B cell (primary cell): ENCODE results near the gene KRTAP20-4. TPM values are rescaled to one million over a fixed set of nuclear protein-coding genes. Genes with fewer than 3 reads are reported as not detected.

Experiments used
- ATAC-seq: fragments of 200-7000 bp; cut with Tn5 transposase; one replicate; pipeline ENCODE4 v1.10.0; 2021; ENCODE audit warnings: low read depth, mild to moderate bottlenecking, moderate number of reproducible peaks, moderate library complexity
- CTCF ChIA-PET: fragments of 350-600 bp; sonication (Branson Sonifier 250); formaldehyde crosslinking; loops from one replicate; lab custom pipeline; 2021; ENCODE audit warnings: antibody characterized with exemption, inconsistent platforms; lab: Charles Lee
- POLR2A ChIA-PET: fragments of 350-600 bp; sonication (Branson Sonifier 250); formaldehyde crosslinking; loops from one replicate; lab custom pipeline; 2021; ENCODE audit warnings: antibody characterized with exemption; lab: Charles Lee
- DNase-seq: peaks from one replicate; pipeline ENCODE4 v3.0.0; 2013
- H2AFZ ChIP-seq: 2 replicates; pipeline ENCODE4 v1.6.1; 2012; ENCODE audit warnings: mild to moderate bottlenecking, low read depth, low read length; ENCODE audit not compliant: insufficient read depth, poor library complexity, severe bottlenecking
- H3K27ac ChIP-seq, 2 donors: 1 replicate in 1 of 2; 2 replicates in 1 of 2; pipeline ENCODE4 v1.5.1; 2012 to 2013; ENCODE audit warnings: low read length in 2 of 2, mild to moderate bottlenecking in 2 of 2, moderate library complexity in 1 of 2
- H3K27me3 ChIP-seq, 4 experiments: fragments of 200-600 bp in 1 of 4; sonication (generic) in 1 of 4; replicated peaks in 1 of 4; 1 replicate in 2 of 4; 2 replicates in 2 of 4; pipeline versions ENCODE4 v1.6.1 to v1.7.0; 2013 to 2016; ENCODE audit warnings: low read length in 3 of 4, mild to moderate bottlenecking in 2 of 4, mixed read lengths in 1 of 4, moderate library complexity in 1 of 4; ENCODE audit not compliant: insufficient read depth in 4 of 4, control insufficient read depth in 3 of 4; ENCODE audit errors: control extremely low read depth in 1 of 4
- H3K36me3 ChIP-seq, 2 experiments: replicated peaks in 1 of 2; 1 replicate in 1 of 2; 2 replicates in 1 of 2; pipeline versions ENCODE4 v1.6.1 to v1.7.1; 2013; ENCODE audit warnings: low read length in 1 of 2; ENCODE audit not compliant: insufficient read depth in 2 of 2, control insufficient read depth in 1 of 2; ENCODE audit errors: control extremely low read depth in 1 of 2, extremely low read depth in 1 of 2
- H3K4me1 ChIP-seq, 2 donors: fragments of 200-600 bp in 1 of 2; sonication (generic) in 1 of 2; 1 replicate in 1 of 2; 2 replicates in 1 of 2; pipeline versions ENCODE4 v1.5.1 to v1.6.1; 2013 to 2017; ENCODE audit warnings: low read length in 2 of 2; ENCODE audit not compliant: control insufficient read depth in 2 of 2, insufficient read depth in 2 of 2
- H3K4me2 ChIP-seq: replicated peaks from 2 replicates; pipeline ENCODE3; 2012; ENCODE audit warnings: mild to moderate bottlenecking, low read depth, low read length; ENCODE audit not compliant: poor library complexity, severe bottlenecking
- H3K4me3 ChIP-seq, 5 experiments: fragments of 200-600 bp in 1 of 5; sonication (generic) in 1 of 5; 1 replicate in 3 of 5; 2 replicates in 2 of 5; pipeline versions ENCODE4 v1.5.1 to v1.7.0; 2011 to 2016; ENCODE audit warnings: low read length in 4 of 5, mild to moderate bottlenecking in 4 of 5, low read depth in 2 of 5, control low read depth in 1 of 5, moderate library complexity in 1 of 5; ENCODE audit not compliant: insufficient read depth in 1 of 5; ENCODE audit errors: control extremely low read depth in 1 of 5, extremely low read depth in 1 of 5
- H3K79me2 ChIP-seq: fragments of 200-600 bp; sonication (generic); one replicate; pipeline ENCODE4 v1.6.0; 2016; ENCODE audit warnings: low read length; ENCODE audit not compliant: control insufficient read depth, insufficient read depth
- H3K9ac ChIP-seq: fragments of 200-600 bp; sonication (generic); 2 replicates; pipeline ENCODE4 v1.6.1; 2017; ENCODE audit warnings: mild to moderate bottlenecking, low read length, moderate library complexity
- H3K9me3 ChIP-seq, 3 donors: one replicate each; pipeline versions ENCODE4 v1.6.1 to v1.7.1; 2013; ENCODE audit warnings: low read length in 2 of 3; ENCODE audit not compliant: control insufficient read depth in 2 of 3, insufficient read depth in 1 of 3; ENCODE audit errors: control extremely low read depth in 1 of 3
- H4K20me1 ChIP-seq: 2 replicates; pipeline ENCODE4 v1.6.0; 2012; ENCODE audit warnings: mild to moderate bottlenecking, low read length; ENCODE audit not compliant: insufficient read depth, control insufficient read depth, poor library complexity, severe bottlenecking
- H3K27ac Mint-ChIP-seq: one replicate; pipeline ENCODE4 v1.8.0; 2021; ENCODE audit warnings: mixed read lengths
- H3K27me3 Mint-ChIP-seq: one replicate; pipeline ENCODE4 v1.8.0; 2021; ENCODE audit warnings: mixed read lengths
- H3K4me1 Mint-ChIP-seq: one replicate; pipeline ENCODE4 v1.8.0; 2021; ENCODE audit warnings: mixed read lengths
- H3K4me3 Mint-ChIP-seq: one replicate; pipeline ENCODE4 v1.8.0; 2021; ENCODE audit warnings: mixed read lengths
- H3K9me3 Mint-ChIP-seq: one replicate; pipeline ENCODE4 v1.8.0; 2022; ENCODE audit warnings: mixed read lengths; ENCODE audit not compliant: insufficient read depth
- CTCF ChIP-seq: fragments of 200-600 bp; IDR thresholded peaks from one replicate; pipeline ENCODE4 v1.8.0; 2022; ENCODE audit warnings: antibody characterized with exemption, mild to moderate bottlenecking
- EZH2 ChIP-seq: IDR thresholded peaks from 2 replicates; pipeline ENCODE4 v1.6.1; 2012; ENCODE audit warnings: borderline replicate concordance, low read depth, mild to moderate bottlenecking, moderate library complexity, low read length; ENCODE audit not compliant: insufficient read depth, poor library complexity, severe bottlenecking
- WGBS: methylation state at CpG from one replicate; pipeline ENCODE4 v1.1.5; 2013; ENCODE audit warnings: missing lambda C conversion rate; ENCODE audit not compliant: insufficient coverage; 5-methylcytosine and 5-hydroxymethylcytosine counted together
- intact Hi-C: fragments of 100-400 bp; cut with micrococcal nuclease; formaldehyde crosslinking; loops from one replicate; pipeline ENCODE4 v1.10.0; 2022
- polyA minus RNA-seq: library from RNA; depleted of rRNA, polyadenylated mRNA; stranded (reverse); fragments of >200 nt; gene quantifications from 2 replicates; pipeline ENCODE4 v1.2.3, GENCODE V29; 2012
- polyA plus RNA-seq: library from polyadenylated mRNA; depleted of rRNA; stranded (reverse); fragments of >200 nt; gene quantifications from 2 replicates; pipeline ENCODE4 v1.2.3, GENCODE V29; 2012
- total RNA-seq, 2 donors: library from RNA; stranded (reverse); fragments of 120-200 nt in 1 of 2; gene quantifications; 1 replicate in 1 of 2; 2 replicates in 1 of 2; pipeline versions ENCODE4 v1.2.3 to v1.2.4, GENCODE V29; 2013 to 2022

KRTAP20-4 gene
- total RNA-seq (not detected in 2 replicates), polyA plus RNA-seq (not detected in 2 replicates), polyA minus RNA-seq (not detected in 2 replicates)
- not detected for total RNA-seq (2013)

GRCh38 chr21:30620522-30620921 is at the start of gene KRTAP20-4:
Gene KRTAP20-4 (plus strand): TSS chr21:30620627.
- Histone ChIP-seq H3K9me3 (peaks cover 0 to 15% (median 2%) of the 10 kb centered on the region in 3 donors), H3K9ac (no peak within 1 kb of the TSS), H3K4me2 (no peak within 1 kb of the TSS), H3K36me3 (no peaks in the 10 kb centered on the region), H3K27ac (no peak within 1 kb of the TSS), H3K79me2 (no peaks in the 10 kb centered on the region), H3K4me1 (no peaks in the 10 kb centered on the region), H3K4me3 (no peak within 1 kb of the TSS), H2AFZ (no peak within 1 kb of the TSS), H4K20me1 (no peaks in the 10 kb centered on the region), H3K27me3 (no peaks in the 10 kb centered on the region)
- ATAC-seq (no peak), DNase-seq (no peak)
- H3K4me3 Mint-ChIP-seq = no peak within 1 kb of the TSS
- H3K9me3 Mint-ChIP-seq = no peaks in the 10 kb centered on the region
- ChIA-PET POLR2A (no interaction called here), CTCF (no interaction called here)
- TF ChIP-seq CTCF = no peak
- TF ChIP-seq EZH2 = no peak
- no CpG with 5 or more reads among the region's 3 CpGs for WGBS
- H3K4me1 Mint-ChIP-seq = no peaks in the 10 kb centered on the region
- H3K27ac Mint-ChIP-seq = no peak within 1 kb of the TSS
- no peaks in the 10 kb centered on the region for H3K27me3 Mint-ChIP-seq
- intact Hi-C loops = no loop called here

DNA sequence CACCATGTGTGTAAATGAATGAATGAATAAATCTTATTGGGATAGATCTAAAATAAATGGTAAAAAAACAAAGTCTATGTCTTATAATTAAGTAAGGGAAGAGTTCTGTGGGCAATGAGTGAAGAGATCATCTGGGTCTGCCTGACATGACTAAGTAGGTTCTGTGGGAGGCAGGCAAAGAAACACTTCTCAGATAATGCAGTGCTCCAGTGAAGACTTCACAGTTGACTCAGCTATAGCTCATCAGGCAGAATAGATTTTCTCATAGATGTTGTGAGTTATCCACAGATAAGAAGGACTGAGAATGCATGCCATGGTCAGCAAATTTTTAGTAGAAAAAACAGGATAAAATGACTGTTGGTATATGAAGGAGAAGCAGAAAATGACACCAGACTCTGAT is 42.7 kb upstream of the KRTAP20-4 start:
- Histone ChIP-seq H3K9me3 (no peaks in the 10 kb centered on the region), H3K4me2 (no peak overlapping the region), H3K36me3 (no peaks in the 10 kb centered on the region), H2AFZ (no peak overlapping the region), H3K4me1 (no peaks in the 10 kb centered on the region), H3K79me2 (no peaks in the 10 kb centered on the region), H4K20me1 (no peaks in the 10 kb centered on the region), H3K9ac (no peak overlapping the region), H3K27me3 (no peaks in the 10 kb centered on the region), H3K27ac (no peak overlapping the region), H3K4me3 (no peak overlapping the region)
- H3K27ac Mint-ChIP-seq = no peak overlapping the region
- ChIA-PET POLR2A (no interaction called here), CTCF (interaction anchor here (0.6 kb wide), 1 partner anchor 508 kb away, joined by 3 read pairs; no protein-coding TSS in a partner anchor)
- no peak overlapping the region for H3K4me3 Mint-ChIP-seq
- intact Hi-C loops = no loop called here
- no peak for TF ChIP-seq EZH2
- ATAC-seq (no peak), DNase-seq (no peak)
- no peaks in the 10 kb centered on the region for H3K27me3 Mint-ChIP-seq
- H3K9me3 Mint-ChIP-seq = peaks cover 5% of the 10 kb centered on the region
- H3K4me1 Mint-ChIP-seq = no peaks in the 10 kb centered on the region
